Measurements from ENCODE around the gene INTS12.

Gene INTS12

DNA sequence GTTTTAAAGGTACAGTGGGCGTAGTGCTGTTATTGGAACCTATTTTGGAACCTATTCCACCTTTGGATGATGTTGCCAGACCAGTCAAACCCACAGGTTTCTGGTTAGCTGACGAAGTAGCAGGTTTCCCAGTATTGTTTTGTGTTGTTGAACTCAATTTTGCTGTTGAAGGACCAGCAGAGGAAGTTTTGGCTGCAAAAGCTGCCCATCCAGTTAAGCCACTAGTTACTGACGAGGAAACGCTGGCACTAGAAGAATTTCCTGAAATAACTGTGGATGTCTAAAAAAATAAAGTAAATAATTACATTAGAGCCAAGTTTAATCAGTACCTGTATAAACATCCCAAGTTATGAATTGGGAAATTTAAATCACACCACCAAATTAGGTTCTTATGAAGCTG lies 25.5 kb downstream of the INTS12 start:
- no peak for DNase-seq

DNA sequence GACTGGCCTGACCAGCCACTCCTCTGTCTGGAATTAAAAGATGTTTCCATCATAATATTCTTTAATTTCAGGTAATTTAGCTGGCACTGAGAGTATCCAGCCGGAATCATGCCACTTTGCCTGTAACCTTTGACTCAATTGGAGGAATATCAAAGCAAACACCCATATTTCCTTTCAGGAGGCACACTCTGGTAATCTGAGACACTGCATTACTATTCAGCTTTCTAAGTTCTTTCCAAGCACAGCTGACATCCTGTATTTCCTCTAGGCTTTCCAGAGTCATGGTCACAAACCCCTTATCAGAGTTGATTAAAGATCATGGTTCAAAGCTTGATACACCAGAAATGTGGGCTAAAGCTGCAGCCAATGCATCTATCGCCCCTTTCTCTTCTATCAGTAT lies 29.3 kb downstream of the INTS12 start:
- DNase-seq = no peak

DNA sequence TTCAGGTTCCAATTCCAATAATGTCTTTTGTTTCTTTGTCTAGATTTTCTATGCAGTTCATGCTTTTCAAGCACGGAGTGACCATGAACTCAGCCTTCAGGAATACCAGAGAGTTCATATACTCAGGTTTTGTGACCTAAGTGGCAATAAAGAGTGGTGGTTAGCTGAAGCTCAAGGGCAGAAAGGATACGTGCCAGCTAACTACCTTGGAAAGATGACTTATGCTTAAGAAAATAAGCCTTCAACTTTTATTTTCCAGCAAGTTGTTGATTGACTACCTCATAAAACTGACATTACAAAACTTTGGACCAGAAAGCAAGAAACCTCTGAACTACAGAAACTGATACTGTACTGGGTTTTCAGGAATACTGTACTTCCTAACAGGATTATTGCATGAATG lies 30.8 kb downstream of the INTS12 start:
- DNase-seq = no peak

DNA sequence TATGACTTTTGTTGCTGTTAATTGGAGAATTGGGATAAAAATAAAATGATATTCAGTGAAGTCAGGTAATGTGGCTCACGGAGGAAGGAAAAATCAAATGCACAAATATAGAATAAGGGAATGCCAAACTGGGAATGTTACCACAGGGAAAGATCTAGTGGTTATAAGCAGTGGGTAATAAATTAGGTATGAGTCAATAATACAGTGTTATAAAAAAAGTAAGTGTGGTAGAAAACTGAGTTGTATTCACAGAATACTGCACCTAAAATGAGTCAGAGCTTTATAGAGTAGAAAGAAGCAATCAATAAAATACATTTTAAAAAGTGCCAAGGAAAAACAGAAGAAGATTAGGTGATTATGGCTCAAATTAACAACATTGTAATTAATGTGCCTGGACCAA lies 34.5 kb downstream of the INTS12 start:
- DNase-seq = no peak

DNA sequence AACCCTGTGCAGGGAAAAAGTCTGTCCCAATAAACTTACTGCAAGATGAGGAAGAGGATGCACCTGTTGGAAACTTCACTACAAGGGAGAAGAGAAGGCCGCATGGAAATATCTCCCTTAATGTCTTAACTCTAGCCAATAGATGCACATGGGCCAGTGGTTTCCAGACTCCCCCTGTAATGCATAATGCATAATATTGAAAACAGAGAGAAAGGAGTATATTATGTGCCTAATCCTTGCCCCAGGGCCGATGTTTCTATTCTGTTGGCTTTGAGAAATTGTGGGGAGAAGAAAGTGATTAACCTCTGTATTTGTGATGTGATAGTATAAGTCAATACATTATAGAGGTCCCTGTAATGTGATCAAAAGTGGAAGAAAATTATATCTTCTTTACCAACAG lies 37.2 kb downstream of the INTS12 start:
- no peak for DNase-seq

DNA sequence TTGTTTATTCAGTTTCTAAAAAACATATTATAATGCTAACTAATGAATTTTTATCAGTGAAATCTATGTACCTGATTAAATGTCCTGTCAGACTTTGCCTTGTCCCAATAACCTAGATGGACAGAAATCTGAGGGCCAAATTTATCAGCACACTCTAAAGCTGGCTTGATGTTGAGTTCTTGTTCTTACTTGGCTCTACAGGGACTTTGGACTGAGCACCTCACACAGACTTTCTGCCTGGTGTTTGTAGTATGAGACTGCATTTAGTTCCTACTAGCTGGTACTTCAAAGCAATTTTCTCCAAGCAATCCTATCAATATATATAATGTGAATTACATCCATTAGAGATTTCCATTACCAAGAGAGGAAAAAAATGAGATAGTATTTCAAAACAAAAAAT lies 37.8 kb downstream of the INTS12 start:
- no peak for DNase-seq

DNA sequence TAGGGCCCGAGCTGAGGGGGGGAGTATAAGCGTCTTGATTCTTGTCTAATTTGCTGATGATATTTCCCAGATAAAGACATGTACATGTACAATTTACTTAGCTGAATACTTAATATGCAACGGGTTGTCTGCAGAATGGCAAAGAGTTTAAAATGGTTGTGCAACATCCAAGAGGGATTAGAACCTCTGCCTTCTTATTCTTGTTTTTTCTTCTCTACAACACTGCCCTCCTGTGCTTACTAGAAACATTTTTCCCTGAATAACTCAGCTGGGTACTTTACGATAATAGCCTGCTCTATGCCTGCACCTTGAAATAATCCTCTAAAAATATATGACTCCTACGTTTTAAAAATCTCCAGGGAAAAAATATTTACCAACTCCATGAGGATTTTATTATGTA lies 41.8 kb downstream of the INTS12 start:
- peak in 2 of 4 experiments; percentile 36 to 40 for DNase-seq

DNA sequence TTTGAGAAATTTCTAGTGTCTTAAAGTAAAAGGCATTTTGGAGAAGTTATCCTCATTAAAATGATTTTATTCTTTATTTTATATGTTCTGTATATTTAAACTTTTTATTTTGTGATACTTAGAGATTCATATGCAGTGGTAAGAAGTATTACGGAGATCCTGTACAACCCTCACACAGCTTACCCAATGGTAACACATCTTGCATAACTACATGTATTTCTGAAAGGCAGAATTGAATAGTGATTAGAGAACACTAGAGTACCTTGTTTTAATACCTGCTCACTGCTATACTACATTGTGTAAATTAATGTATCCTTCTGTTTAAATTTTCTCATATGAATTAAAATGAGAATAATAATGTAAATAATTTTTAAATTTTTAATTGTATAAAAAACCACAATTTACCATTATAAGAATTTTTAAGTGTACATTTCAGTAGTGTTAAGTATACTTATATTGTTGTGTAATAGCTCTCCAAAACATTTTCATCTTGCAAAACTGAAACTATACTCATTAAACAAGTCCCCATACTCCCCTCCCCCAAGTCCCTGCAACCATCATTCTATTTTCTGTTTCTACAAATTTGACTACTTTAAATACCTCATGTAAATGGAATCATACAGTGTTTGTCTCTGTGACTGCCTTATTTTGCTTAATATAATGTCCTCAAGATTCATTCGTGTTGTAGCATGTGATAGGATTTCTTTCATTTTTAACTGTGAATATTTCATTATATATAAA lies 45.4 kb downstream of the INTS12 start:
- DNase-seq = no peak

DNA sequence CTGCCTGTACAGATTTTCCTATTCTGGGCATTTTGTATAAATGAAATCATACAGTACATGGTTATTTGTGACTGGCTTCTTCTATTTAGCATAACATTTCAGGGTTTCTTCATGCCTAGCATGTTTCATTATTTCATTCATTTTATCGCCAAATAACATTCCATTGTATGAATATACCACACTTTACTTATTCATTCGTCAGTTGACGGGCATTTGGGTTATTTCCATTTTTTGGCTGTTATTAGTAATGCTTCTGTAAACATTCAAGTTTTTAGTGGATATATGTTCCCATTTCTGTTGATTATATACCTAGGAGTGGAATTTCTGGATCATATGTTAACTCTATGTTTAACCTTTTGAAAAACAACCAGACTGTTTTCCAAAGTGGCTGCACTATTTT lies 47.5 kb downstream of the INTS12 start:
- DNase-seq = no peak

DNA sequence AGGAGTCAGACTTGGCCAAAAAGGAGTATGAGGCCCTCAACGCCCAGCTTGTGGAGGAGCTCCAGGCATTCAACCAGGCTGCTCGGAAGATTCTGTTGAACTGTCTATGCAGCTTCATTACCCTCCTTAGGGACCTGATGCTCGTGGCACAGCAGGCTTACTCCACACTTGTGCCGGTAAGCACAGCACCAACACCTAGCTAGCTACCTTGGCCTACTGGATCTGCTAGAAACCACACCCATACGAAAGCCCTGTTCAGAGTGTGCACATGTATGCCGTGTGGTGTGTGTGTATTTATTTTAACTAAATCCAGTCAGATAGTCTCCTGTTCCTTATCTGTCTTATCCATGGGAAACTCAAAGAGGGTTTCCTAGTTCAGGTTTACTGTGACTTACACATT lies 49.3 kb downstream of the INTS12 start:
- no peak for DNase-seq

DNA sequence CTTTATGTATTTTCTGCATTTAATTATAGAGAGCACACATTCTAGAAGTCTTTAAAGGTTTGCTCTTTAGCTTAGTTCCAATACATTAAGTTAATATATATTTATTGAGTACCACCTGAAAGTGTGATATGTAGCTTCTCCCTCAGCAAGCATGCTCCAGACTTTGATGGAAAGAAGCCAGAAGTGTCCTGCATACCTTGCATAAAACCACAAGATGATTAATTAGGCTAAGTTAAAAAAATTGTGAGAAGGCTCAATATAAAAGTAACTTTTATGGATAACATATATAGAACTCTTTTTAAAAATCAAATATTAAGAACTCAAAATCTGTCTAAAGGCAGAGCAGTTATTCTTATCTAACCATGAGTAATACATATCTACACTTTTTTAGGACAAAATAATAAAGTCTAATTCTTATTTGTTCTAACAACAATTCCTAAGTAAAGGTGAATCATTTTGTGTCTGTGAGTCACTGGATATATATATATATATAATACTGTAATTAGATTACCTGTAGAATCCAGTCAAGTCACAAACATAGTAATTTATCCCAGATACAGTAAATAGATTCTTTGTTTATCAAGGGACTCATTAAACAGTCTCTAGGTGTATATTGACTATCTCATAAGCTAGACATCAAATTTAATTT lies 51.2 kb downstream of the INTS12 start:
- no peak for DNase-seq

DNA sequence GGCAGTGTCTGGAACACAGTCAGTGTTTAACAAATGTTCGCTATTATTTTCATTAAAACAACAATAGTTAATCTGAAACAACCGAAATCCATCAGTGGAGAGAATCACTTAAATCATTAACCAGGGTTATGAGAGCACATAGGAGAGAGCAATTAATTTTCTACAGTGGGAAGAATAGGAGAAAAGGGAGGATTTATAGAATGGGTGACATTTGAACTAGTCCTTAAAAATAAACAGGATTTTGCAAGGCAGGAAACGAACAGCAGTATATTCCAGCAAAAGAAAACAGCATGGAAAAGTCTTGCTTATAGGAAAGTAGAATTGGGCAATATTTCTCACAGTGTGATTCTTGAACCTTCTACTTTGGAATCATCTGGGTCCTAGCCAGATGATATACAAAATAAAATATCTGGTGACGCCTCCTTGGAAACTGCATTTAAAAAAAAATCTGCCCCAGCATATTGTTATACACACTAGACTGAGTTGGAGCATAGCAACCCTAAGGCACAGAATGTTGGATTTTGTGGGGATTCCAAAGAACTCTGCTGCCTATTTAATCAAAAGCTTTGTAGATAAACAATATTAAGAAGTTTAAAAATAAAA lies 56.1 kb downstream of the INTS12 start:
- no peak for DNase-seq

DNA sequence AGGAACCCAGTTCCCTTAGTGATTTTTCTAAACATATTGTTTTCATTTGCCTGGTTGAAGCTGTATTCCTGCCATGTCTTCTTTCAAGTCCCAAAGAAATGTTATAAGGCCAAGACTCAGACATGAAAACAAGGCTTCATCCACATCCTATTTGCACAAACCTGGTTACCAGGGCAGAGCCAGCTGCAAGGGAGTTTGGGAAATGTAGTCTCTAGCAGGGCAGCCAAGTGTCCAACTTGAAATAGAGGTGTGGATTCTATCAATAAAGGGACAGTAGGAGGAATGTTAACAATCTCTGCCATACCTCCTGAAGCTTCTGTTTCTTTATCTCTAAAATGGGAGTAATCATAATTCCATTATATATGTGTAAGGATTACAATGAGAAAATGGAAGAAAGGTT lies 56.6 kb downstream of the INTS12 start:
- DNase-seq = no peak

DNA sequence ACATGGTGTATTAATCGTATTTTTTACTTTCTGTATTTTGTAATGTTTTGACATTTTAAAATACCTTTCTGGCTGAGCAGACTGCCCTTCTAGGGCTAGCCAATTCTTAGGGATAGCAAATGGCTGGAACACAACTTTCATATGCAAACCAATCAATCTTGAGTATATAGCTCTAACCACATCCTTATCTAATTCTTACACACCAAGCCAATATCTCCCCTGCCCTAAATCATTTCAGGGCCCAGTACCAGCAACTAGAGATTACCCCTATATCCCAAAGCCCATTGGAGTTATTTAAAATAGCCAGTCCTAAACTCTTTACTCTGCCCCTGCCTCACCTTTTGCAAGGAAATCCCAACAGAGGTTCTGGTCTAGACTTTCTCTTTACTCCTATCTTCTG lies 58.3 kb downstream of the INTS12 start:
- no peak for DNase-seq

DNA sequence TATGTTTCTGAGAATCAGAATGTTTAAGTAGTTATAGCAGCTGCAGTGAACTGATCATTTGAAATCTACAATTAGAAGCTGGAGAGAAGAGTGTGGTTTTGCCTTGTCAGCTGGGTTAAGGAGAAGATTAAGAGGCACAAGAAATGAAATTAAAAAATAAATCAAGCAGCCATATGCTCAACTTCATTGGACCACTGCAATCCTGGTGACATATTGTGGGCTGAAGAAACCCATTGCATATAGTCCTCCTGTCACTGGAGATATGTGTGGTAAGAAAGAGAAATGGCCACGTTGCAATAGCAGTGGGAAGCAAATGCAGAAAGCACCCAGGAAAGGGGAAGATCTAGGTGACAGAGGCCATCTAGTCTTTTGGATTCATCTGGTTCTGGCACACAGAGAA lies 63.0 kb downstream of the INTS12 start:
- peak in 3 of 4 experiments; percentile 4 to 27 (median 6) for DNase-seq

DNA sequence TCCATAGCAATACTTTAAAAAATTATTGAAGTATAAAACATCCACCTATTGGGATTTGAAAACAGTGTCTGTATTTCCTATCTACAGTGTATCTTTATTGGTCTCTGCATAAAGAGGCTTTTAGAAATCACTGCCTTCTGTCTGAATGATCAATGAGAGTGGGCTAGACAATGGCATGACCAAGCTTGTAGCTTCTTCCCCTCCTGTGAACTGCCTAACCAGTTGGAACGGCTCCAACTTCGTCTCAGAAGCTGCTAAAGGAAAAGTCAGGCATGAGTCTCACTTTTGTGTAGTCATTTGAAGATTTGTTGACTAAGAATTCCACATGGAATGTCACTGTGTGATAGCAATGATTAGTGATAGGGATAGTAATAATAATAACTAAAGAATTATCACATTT lies 64.2 kb downstream of the INTS12 start:
- no peak for DNase-seq

DNA sequence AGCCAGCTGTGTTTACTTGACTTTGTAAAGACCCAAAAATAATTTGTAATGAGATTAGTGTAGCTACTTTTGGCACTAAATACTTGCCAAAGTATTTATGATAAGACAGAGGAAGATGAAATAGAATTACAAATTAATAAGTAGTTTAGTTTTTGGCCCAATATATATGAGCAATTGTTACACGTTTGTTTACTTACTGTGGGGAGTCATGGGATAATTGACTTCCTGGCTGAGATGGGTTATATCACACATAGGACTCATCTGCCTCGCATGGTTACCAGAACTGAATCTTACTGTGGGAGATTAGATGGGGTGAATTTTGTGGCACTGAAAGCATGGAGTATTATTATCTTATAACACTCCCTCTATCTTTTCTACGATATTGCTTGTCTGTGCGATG lies 66.6 kb downstream of the INTS12 start:
- DNase-seq = no peak

DNA sequence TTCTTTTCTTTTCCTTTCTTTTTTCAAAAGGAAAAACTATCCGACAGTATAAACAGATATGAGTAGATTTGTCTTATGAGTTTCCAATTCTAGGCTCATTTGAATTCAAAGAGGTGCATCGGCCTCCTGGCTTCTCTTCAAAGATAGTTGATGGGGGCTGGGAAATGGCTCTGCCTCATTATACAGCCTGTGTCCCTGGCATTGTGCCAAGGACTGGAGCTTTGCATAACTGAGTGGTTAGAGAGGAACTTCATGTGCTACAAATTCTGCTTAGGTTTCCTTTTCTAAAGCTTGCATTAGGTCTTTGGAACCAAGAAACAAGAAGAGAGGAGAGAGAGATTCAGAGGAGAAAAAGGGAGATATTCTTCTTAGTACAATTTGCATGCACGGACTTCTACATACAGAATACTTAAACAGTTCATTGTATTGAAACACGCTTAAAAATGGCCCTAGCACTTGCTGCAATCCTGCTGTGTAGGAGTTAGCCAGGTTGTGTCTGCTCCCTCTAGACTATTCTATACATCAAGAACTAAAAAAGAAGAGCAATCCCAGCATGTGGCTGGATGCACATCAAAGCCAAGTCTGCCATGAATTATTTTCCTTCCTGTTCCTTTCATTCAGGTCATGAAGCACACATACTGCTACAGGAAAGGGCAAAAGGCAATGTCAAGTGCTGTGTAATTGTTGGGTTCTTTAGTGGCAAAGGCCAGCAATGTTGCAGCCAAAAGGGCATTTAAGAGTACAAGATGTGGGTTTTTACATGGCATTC lies 70.9 kb downstream of the INTS12 start:
- DNase-seq = peak; percentile 81 to 95 (median 87)

DNA sequence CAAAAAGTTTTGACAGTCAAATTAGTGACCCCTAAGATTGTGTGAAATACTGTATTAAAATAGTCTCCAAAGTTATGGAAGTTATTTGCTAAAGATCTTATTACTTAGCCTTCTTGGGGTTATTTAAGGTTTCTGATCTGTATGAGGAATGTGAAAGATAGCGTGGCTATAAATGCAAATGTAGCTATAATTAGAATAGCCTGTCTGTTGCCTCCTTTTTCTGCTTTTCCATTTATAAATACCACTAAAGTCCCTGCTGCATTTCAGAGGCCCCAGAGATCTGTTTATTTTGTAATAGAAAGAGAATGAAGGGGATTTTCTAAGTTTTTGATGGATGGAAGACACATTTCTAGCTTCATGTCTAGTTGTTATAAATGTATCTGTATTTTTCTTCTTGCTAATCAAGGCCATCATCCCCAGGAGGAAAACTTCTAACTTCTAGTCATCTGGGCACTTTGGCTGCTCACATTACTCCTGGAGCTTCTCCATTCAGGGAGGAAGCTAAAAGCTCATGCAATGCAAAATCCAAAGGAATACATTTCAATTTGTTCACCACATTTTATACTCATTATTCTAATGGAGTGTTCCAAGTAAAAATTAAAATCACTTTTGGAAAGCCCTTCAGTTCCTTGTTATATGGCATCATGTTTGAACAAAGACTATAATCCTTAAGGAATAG lies 73.9 kb downstream of the INTS12 start:
- peak in 1 of 4 experiments; percentile 19 for DNase-seq

DNA sequence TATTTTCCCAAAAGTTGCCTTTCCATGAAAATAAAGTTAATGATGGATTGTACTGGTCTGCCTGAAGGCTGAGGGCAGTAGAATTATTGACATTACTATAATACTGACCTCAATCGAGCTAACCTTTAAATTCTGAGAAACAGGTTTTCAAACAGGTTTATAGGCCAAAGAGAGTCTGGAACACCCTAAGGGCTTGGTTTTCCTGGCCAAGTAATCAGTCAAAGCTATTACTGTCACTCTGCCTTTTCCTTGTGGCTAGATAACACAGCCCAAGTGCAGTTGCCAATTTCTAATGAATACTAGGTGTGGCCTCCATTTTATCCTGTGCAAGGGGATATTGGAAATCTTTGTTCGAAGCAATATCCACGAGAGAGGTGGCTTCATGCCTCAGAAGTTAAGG lies 75.2 kb downstream of the INTS12 start:
- DNase-seq = no peak

Measured in suppressor macrophage (primary cell).